Measurements from ENCODE around the gene EWSR1.

DNA sequence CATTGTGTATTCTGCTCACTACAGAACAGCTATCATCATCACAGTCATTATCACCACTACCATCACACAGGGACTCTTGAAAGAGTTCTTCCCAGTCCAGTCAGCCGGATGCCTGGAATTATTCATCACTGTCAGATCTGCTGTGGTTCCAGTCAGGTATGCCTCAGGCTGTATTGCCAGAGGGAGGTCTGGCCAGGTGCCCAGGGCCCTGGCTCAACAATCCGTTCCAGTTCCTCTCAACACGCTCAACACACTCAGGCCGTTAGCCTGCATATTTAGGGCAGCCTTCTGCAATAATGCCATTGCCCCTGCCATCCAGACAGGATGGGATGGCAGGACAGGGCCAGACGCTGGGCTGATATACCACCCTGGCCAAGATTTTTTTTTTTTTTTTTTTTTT is 76.1 kb downstream of the EWSR1 start:
- TF ChIP-seq CTCF (IDR thresholded peaks at IDR 0.05; ENCODE audit: borderline replicate concordance, extremely low read depth, low read length, poor library complexity, severe bottlenecking) (no peak), EZH2 (IDR thresholded peaks at IDR 0.05; ENCODE audit: borderline replicate concordance, low read depth, low read length, severe bottlenecking) (no peak)

All from DND-41 (cell line).